ENCODE results near the gene GRK3.

Gene GRK3

GRCh38 chr22:25742918-25743708 is 178.6 kb downstream of the GRK3 start:
- no peak for DNase-seq

GRCh38 chr22:25744694-25745093 is 180.2 kb downstream of the GRK3 start:
- DNase-seq: no peak

DNA sequence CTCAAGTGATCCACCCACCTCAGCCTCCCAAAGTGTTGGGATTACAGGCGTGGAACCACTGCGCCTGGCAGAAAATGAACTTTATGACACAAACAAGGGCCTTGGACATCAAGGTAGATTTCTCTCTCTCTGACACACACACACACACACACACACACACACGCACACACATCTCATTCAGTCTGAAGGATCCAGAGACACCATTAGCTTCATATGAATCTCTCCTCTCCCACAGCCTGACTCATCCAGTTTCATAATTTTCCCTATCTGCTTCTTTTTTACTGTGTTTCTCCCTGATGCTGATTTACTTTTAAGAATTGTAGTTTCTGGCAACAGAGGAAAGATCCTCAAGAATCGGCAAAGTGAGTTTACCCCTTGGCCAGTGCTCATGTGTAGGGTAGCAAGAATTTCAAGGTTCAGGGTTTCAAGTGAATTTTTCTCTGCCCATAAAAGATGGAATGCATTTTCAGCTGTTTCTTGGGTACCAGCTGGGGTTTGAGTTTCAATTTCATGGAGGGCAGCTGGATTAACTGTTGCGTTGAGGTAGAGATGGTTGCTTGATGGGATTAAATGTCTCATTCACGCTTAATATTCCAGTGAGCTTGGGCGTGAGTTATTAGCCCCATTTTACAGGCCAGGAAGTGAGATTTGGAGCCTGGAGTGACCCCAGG is 181.0 kb downstream of the GRK3 start:
- no peak for DNase-seq

DNA sequence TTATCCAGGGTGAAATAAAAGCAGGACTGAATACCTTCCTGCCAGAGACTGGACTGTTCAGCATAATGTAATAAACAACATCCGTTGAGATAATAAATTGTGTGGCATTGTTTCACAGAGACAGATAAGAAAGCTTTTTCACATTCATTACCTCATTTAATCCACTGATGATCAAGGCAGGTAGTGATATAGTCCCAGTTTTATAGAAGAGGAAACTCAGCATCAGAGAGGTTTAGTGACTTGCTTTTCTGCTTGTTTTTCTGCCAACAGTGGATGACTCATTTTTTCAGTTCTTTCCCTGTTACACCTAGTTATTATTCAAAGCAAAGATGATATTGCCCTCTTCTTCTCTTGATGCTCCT is 181.5 kb downstream of the GRK3 start:
- no peak for DNase-seq

GRCh38 chr22:25747245-25747944 is 182.9 kb downstream of the GRK3 start:
- no peak for DNase-seq

DNA sequence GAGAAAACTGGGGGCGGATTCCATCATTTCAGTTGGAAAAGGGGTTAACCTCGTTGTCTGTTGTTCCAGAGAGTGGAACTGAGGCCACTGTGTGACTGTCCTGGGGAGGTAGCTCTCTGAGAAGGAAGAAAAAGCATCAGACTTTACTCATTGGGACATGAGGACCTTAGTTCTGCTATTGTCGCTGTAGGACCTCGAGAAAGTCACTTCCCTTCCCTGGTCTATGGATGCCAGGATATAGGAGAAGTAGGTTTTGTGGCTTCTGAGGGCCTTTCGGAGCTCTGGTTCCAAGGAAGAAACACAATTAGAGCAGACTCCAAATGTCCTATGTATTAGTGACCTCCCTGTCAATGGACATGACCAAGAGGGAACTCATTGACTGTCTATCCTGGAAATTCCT is 183.7 kb downstream of the GRK3 start:
- no peak for DNase-seq

GRCh38 chr22:25748704-25749103 is 184.2 kb downstream of the GRK3 start:
- DNase-seq: no peak

- no peak for DNase-seq
Observed at GRCh38 chr22:25749420-25750169, 185.1 kb downstream of the GRK3 start.

DNA sequence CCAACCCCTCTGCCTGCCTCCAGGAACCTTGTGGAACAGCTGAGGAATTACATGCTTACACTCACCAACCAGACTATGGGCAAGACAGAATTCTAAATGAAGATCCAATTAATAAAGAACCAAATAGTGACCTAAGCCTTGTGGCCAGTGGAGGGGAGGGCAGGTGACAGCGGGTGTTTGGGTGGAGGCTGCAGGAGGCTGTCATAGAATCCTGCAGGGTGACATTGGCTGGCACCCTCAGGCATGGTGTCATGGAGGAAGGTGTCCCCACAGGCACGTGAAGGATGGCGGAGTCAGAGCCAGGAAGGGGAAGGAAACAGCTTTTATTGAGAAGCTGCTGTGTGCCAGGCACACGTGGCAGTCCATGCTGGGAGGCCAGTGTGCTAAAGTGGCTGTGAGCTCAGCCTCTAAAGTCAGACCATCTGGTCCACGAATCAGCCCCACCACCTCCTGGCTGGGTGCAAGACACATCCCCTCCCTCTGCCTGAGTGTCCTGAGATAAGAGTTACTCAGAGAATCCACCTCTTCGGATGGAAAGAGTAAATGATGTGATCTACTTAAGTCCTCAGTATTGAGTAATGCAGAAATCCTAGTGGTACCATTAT is 186.2 kb downstream of the GRK3 start:
- DNase-seq: no peak

GRCh38 chr22:25751174-25751581 is 186.7 kb downstream of the GRK3 start:
- no peak for DNase-seq

- no peak for DNase-seq
Observed at GRCh38 chr22:25752615-25753214, 188.2 kb downstream of the GRK3 start.

DNA sequence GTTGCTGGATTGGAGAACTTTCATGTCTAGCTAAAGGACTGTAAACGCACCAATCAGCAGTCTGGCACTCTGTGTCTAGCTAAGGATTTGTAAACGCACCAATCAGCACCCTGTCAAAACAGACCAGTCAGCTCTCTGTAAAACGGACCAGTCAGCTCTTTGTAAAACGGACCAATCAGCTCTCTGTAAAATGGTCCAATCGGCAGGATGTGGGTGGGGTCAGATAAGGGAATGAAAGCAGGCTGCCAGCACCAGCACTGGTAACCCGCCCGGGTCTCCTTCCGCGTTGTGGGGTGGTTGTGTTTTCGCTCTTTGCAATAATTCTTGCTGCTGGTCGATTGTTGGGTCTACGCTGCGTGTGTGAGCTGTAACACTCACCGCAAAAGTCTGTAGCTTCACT is 188.8 kb downstream of the GRK3 start:
- no peak for DNase-seq

- no peak for DNase-seq
Observed at GRCh38 chr22:25754527-25755202, 190.2 kb downstream of the GRK3 start.

GRCh38 chr22:25757686-25758085 is 193.2 kb downstream of the GRK3 start:
- no peak for DNase-seq

- no peak for DNase-seq
Observed at GRCh38 chr22:25758316-25758715, 193.8 kb downstream of the GRK3 start.

- peak in 1 of 2 donors; percentile 37 for DNase-seq
Observed at GRCh38 chr22:25759825-25760231, 195.4 kb downstream of the GRK3 start.

DNA sequence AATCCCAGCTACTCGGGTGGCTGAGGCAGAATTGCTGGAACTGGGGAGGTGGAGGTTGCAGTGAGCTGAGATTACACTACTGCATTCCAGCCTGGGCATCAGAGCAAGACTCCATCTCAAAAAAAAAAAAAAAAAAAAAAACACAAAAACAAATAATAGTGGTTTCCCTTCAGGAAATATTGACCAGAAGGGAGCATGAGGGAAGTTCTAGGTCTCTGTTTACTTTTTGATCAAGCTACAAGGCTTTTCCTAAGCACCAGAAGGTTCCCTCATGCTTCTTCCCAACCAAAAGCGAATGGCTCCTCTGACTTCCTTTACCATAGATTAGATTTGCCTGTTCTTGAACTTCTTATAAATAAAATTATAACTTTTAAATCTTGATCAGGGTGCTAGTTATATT is 195.8 kb downstream of the GRK3 start:
- DNase-seq: no peak

- no peak for DNase-seq
Observed at GRCh38 chr22:25760848-25761595, 196.5 kb downstream of the GRK3 start.

GRCh38 chr22:25762147-25762546 is 197.7 kb downstream of the GRK3 start:
- DNase-seq: no peak

DNA sequence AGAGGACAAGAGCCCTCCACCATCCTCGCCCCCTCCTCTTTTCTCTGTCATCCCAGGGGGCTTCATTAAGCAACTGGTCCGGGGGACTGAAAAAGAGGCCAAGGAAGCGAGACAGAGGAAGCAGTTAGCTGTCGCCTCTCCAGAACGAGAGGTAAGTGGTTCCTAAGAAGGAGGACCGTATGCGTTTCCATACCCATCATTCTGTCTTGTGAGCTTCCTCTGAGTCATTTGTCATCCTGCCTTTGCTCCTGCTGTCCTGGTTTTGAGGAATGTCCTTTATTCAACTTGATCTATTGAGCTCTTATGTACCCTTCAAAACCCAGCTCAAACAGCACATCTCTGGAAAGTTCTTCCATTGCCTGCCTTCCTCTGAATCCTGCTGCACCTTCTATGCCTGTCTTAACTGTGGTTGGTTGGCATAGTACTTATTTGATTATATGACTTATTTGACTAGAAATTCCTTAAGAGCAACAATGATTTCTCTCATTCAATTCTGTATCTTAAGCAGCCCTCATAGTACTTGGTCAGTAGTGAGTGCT is 198.8 kb downstream of the GRK3 start:
- no peak for DNase-seq

Measured in CD4-positive, alpha-beta T cell treated with Interleukin-4 for 1 hour (primary cell).